ENCODE data around the gene CDIPT. TPM values are rescaled to one million over a fixed set of nuclear protein-coding genes. Genes with fewer than 3 reads are reported as not detected.
A peak's percentile ranks its signal among the peaks of the same experiment; 100 is the strongest.
"Not testable (repeated sequence)": the region's sequence is repeated elsewhere in the genome, so short reads cannot be mapped to it uniquely, and the experiment has no call there.

Gene CDIPT, protein sequence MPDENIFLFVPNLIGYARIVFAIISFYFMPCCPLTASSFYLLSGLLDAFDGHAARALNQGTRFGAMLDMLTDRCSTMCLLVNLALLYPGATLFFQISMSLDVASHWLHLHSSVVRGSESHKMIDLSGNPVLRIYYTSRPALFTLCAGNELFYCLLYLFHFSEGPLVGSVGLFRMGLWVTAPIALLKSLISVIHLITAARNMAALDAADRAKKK
- 100 to 1,000 TPM in 1 of 4 donors, 10 to 100 TPM in 3; 68.7 to 112 (median 96.7) TPM for total RNA-seq

DNA sequence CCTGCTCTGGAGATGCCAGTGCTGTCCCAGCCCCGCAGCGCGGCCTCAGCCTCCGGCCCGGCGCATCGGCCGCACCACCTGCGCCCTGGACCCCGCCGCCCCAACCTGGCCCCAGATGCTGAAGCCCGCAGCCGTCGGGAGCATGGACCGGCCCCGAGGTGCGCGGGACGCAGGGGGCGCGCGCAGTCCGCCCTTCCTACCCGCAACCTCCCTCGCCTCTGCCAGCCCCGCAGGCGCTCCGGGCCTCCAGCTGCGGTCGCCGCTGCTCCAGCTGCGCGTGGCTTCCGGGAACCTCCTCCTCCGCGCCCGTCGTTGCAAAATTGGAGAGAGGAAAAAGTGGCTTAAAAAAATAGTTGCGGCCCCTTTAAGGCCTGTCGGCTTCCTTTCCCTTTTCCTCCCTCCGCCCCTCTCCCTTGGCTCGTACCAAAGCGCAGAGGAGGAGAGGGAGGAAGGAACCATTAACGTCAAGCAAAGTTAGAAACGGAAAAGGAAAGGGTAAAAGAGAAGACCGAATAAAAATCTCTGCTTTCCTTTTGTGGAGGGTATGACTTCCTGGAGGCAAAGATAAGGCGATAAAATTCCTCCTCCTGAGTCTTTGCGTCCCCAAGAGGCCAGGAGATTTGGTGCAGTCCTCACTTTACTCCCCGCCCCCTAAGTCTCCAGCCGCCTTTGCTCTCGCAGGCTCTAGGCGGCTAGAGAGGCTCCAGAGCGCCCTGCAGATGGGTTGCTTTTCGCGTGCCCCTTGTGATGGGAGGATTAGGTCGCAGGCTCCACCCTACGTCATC lies at the start of gene CDIPT:
CDIPT (minus strand) TSS at position 343 of the 785 bp plus-strand sequence. CDS start 369 bp downstream, outside the sequence.
- H3K4me1 ChIP-seq: peaks cover 22% of the 10 kb centered on the region
- peak within 1 kb of the TSS; percentile 90 for H3K4me3 ChIP-seq
- H3K36me3 ChIP-seq: peaks cover 31% of the 10 kb centered on the region
- peak; percentile 94 to 95 for DNase-seq (ENCODE audit: low spot score in 2 of 2)
- TF ChIP-seq POLR2A (IDR thresholded peaks at IDR 0.05) (no peak), POLR2AphosphoS5 (IDR thresholded peaks at IDR 0.05) (peak in 1 of 3 donors; percentile 43)
- TF ChIP-seq, protein P1, sequence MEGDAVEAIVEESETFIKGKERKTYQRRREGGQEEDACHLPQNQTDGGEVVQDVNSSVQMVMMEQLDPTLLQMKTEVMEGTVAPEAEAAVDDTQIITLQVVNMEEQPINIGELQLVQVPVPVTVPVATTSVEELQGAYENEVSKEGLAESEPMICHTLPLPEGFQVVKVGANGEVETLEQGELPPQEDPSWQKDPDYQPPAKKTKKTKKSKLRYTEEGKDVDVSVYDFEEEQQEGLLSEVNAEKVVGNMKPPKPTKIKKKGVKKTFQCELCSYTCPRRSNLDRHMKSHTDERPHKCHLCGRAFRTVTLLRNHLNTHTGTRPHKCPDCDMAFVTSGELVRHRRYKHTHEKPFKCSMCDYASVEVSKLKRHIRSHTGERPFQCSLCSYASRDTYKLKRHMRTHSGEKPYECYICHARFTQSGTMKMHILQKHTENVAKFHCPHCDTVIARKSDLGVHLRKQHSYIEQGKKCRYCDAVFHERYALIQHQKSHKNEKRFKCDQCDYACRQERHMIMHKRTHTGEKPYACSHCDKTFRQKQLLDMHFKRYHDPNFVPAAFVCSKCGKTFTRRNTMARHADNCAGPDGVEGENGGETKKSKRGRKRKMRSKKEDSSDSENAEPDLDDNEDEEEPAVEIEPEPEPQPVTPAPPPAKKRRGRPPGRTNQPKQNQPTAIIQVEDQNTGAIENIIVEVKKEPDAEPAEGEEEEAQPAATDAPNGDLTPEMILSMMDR (IDR thresholded peaks at IDR 0.05): peak; percentile 52 to 56
- WGBS: under 1% methylated on average over 36 of the region's 57 CpGs
- H3K27me3 ChIP-seq: no peaks in the 10 kb centered on the region
- no peaks in the 10 kb centered on the region for H3K9me3 ChIP-seq
- peak within 1 kb of the TSS; percentile 90 for H3K27ac ChIP-seq

DNA sequence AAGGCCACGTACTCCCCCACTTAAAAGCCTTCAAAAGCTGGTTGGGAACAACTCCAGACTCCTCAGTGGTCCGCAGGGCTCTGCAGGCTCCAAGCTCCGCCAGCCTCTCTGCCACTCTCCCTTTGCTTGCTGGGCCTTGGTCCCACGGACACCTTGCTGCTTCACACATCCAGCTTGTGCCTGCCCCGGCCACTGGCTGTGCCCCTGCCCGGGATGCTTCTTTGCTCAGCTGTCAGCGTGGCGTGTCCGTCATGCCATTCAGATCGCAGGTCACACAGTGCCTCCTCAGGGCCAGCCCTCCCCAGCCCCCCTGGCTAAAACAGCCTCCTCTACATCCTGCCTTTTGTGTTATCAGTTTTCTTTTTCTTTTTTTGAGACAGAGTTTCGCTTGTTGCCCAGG lies 49.1 kb upstream of the CDIPT start:
- Histone ChIP-seq H3K27me3 (no peaks in the 10 kb centered on the region), H3K9me3 (no peaks in the 10 kb centered on the region), H3K36me3 (peaks cover 33% of the 10 kb centered on the region), H3K4me1 (no peaks in the 10 kb centered on the region), H3K4me3 (no peak overlapping the region), H3K27ac (no peak overlapping the region)
- WGBS: 81% methylated on average over 11 of the region's 11 CpGs
- peak in 1 of 2 donors; percentile 30 for DNase-seq (ENCODE audit: low spot score in 2 of 2)
- no peak for TF ChIP-seq POLR2AphosphoS5 (IDR thresholded peaks at IDR 0.05)
- TF ChIP-seq, protein P1 (IDR thresholded peaks at IDR 0.05): no peak
- no peak for TF ChIP-seq EP300 (IDR thresholded peaks at IDR 0.05)
- no peak for TF ChIP-seq POLR2A (IDR thresholded peaks at IDR 0.05)

DNA sequence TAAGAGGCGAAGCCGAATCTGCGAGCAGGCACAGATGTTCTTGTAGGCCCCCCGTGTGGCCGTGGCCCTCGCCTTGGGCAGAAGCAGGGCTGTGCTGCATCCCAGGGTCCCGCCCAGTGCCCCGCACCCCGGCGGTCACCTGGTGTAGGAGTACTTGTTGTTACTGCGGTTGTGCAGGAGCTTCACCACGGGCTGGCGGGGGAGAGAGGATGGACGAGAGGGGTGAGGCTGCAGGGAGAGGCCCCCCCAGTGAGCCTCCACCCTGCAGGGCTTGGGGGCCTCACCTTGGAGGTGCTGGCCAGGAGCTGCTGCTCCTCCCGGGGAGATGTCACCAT lies 48.6 kb upstream of the CDIPT start:
- no peaks in the 10 kb centered on the region for H3K4me1 ChIP-seq
- no peak overlapping the region for H3K27ac ChIP-seq
- TF ChIP-seq, protein P1 (IDR thresholded peaks at IDR 0.05): no peak
- TF ChIP-seq POLR2AphosphoS5 (IDR thresholded peaks at IDR 0.05): no peak
- no peak for TF ChIP-seq POLR2A (IDR thresholded peaks at IDR 0.05)
- TF ChIP-seq EP300 (IDR thresholded peaks at IDR 0.05): no peak
- H3K27me3 ChIP-seq: no peaks in the 10 kb centered on the region
- H3K36me3 ChIP-seq: peaks cover 33% of the 10 kb centered on the region
- 84% methylated on average over 9 of the region's 15 CpGs for WGBS
- DNase-seq (ENCODE audit: low spot score in 2 of 2): peak in 1 of 2 donors; percentile 48
- no peak overlapping the region for H3K4me3 ChIP-seq
- H3K9me3 ChIP-seq: no peaks in the 10 kb centered on the region

DNA sequence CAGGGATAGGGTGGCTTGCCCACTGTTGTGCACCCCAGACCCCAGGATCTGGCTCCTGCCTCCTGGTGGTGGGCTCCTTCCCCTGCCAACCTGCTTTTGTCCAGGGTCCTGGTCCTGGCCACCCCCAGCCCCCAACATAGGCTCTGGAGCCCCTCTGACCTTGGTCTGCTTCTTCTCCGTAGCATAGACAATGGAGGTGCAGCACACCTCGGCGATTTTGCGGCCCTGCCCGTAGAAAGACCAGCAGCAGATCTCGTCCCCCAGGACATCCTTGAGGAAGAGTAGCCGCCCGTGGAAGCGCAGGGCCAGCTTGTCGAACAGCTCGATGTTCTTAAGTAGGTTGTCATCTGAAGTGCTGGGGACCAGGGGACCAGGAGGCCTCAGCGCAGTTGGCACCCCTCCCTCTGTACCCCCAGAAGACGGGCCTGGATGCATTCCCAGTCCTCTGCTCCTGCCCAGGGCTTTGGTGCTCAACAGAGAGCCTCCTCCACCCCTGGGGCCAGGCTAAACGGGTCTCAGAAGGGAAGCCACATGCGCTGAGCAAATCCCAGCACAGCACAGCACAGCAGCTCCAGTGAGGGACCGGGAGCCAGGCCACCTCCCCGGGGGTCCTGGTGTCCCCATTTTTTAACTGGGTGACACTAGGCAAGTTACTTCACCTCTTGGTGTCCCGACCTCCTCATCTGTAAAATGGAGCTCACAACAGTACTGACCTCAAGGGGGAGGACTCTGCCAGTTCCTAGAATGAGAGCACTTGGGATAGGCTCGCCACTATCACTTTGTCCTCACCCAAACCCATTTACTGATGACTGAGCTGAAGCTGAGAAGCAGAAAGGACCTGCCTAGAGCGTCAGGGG lies 48.0 kb upstream of the CDIPT start:
- Histone ChIP-seq H3K4me1 (no peaks in the 10 kb centered on the region), H3K36me3 (peaks cover 35% of the 10 kb centered on the region), H3K4me3 (no peak overlapping the region), H3K27me3 (no peaks in the 10 kb centered on the region), H3K9me3 (no peaks in the 10 kb centered on the region), H3K27ac (no peak overlapping the region)
- TF ChIP-seq POLR2AphosphoS5 (IDR thresholded peaks at IDR 0.05): no peak
- TF ChIP-seq POLR2A (IDR thresholded peaks at IDR 0.05): no peak
- TF ChIP-seq, protein P1 (IDR thresholded peaks at IDR 0.05): no peak
- no peak for TF ChIP-seq EP300 (IDR thresholded peaks at IDR 0.05)
- DNase-seq (ENCODE audit: low spot score in 2 of 2): peak in 1 of 2 donors; percentile 54
- 80% methylated on average over 12 of the region's 20 CpGs for WGBS

DNA sequence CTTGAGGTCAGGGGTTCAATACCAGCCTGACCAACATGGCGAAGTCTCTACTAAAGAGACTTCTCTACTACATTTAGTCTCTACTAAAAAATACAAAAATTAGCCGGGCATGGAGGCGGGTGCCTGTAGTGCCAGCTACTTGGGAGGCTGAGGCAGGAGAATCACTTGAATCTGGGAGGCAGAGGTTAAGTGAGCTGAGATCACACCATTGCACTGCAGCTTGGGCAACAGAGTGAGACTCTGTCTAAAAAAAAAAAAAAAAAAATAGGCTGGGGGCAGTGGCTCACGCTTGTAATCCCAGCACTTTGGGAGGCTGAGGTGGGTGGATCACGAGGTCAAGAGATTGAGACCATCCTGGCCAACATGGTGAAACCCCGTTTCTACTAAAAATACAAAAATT lies 46.8 kb upstream of the CDIPT start:
- WGBS: 76% methylated on average over 6 of the region's 6 CpGs

More for the DNA sequence above, 46.8 kb upstream of the CDIPT start:
- not testable (repeated sequence) for H3K9me3 ChIP-seq; H3K27ac ChIP-seq; H3K4me3 ChIP-seq; H3K27me3 ChIP-seq; DNase-seq (ENCODE audit: low spot score in 2 of 2); H3K4me1 ChIP-seq
- peaks cover 33% of the 10 kb centered on the region for H3K36me3 ChIP-seq
